Activated T-helper 1 cell treated with Interleukin-2 at 50 U/mL for 16 hours (primary cell): ENCODE results near the gene ERCC1.

ENCODE experiments used
- DNase-seq: peaks from one replicate; pipeline ENCODE4 v3.0.0-alpha.2; 2020; ENCODE audit warnings: low read depth

The ERCC1 gene

DNA sequence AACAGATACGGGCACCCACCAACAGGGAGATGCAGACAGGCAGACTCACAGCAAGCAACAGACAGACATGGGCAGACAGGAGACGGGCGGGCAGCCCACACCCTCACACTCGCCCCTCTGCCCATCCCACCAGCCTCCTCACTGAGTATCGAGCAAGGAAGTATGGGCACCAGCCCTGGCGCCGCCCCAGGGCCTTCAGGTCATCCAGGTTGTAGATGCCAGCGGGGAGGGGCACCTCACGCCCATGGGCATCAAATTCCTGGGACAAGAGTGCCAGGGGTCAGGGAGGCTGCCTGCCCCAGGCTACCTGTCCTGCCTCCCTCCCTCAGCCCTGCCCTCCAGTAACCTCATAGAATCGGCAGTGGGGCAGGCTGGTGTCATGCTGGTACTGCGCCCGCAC is 59.0 kb downstream of the ERCC1 start:
- DNase-seq = no peak

DNA sequence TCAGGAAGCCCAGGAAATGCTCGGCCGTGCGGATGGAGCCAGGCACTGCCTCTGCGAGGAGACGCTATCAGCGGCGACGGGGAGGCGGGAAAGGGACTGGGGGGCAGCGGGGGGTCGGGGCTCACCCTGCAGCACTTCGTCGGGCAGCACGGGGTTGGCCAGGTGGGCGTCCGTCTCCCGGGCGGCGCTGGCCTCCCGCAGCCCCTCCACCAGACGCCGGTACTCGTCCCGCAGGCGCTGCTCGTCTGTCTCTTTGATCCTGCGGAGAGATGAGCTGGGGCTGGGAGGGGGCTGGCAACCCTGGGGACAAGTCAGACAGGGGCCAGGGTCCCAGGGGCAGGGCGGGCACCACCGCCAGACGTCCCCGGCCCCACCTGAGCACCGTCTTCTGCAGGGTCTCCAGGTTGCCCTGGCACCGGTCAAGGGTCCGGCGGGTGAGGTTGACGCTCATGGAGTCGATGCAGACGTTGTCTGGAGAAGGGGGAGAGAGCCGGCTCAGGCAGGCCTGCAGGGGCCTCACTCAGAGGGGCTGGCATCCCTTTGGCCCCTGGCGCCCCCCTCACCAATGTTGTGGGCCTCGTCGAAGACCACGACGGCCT is 59.8 kb downstream of the ERCC1 start:
- DNase-seq = no peak

DNA sequence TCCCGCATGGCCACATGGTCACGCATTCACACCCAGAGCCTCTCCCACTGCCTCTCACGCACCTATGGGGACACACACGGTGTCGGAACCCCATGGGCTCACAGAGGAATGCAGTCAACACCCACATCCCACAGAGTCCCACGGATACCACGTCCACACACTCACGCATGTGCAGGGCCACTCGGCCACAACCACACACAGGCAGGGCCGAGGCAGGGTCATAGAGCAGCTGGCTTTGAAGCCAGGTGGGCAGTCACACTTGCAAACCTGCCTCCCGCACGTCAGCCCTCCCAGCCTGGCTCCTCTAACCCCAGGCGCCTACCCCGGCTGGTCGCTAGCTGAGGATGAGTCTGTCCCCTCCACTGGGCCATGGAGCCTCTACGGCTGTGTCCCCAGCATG is 61.4 kb downstream of the ERCC1 start:
- no peak for DNase-seq

DNA sequence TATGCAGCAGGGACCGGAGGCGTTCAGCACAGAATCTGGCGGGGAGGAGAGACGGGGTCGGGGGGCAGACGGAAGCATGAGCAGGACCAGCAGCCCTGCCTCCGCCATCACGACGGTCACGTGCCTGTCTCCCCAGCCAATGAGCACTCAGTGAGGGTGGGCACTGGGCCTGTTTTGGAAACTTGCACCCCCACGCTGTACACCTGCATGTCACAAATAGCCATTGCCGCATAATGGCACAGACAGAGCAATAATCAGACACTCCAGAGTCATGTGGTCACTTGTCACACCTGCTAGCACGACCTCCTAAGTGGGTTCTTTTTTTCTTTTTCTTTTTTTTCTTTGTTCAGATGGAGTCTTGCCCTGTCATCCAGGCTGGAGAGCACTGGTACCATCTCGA is 62.1 kb downstream of the ERCC1 start:
- no peak for DNase-seq

DNA sequence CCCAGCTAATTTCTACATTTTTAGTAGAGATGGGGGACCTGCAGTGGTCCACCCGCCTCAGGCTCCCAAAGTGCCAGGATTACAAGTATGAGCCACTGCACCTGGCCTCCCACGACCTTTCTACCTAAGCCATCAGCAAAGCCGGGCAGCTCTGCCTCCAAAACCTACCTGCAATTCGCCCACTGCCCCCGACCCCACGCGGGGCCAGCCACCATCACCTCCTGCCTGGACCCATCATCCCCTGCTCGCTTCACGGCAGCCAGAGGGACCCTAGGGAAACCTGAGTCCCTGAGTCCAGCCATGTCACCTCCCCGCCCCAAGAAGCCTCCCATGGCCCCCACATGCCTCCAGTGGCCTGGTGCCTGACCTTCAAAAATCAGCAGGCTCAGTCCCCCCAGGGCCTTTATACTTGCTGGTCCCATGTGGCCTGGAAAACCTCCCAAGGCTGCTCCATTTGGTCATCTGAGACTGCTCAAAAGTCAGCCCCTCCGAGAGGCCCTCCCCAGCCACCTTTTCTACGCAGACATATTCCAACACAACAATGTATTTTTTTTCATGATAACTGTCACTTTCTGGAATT is 65.4 kb downstream of the ERCC1 start:
- DNase-seq = no peak

DNA sequence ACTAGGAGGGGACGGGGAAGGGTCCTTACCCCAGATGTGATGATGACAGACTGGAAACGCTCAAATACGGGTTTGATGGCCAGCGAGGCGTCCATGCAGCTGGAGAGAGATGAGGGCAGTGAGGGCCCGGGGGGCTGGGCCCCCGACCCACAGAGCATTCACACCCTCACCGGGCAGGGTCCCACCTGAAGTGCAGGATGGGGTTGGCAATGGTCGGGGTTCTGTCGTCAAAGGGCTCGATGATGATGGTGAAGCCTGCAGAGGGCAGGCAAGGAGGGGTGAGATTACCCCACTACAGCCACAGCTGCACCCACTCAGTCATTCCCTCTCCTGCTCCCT is 66.3 kb downstream of the ERCC1 start:
- DNase-seq = no peak
